Measurements from ENCODE around the gene LRRC14B.
"Not testable (repeated sequence)": the region's sequence is repeated elsewhere in the genome, so short reads cannot be mapped to it uniquely, and the experiment has no call there.

The LRRC14B gene

GRCh38 chr5:160921-161802 lies 30.1 kb upstream of the LRRC14B start:
- DNase-seq: no peak

- DNase-seq: no peak
These were observed 29.5 kb upstream of the LRRC14B start for GRCh38 chr5:161803-162110.

GRCh38 chr5:162190-162564 lies 29.1 kb upstream of the LRRC14B start:
- DNase-seq: no peak

GRCh38 chr5:162565-163337 lies 28.5 kb upstream of the LRRC14B start:
- no peak for DNase-seq

- DNase-seq: no peak
These were observed 28.0 kb upstream of the LRRC14B start for GRCh38 chr5:163338-163620.

- no peak for DNase-seq
These were observed 27.5 kb upstream of the LRRC14B start for GRCh38 chr5:163841-164240.

GRCh38 chr5:164244-164643 lies 27.1 kb upstream of the LRRC14B start:
- no peak for DNase-seq

- not testable (repeated sequence) for DNase-seq
These were observed 26.5 kb upstream of the LRRC14B start for GRCh38 chr5:164783-165182.

GRCh38 chr5:166441-167372 lies 24.6 kb upstream of the LRRC14B start:
- DNase-seq: no peak

- no peak for DNase-seq
These were observed 23.8 kb upstream of the LRRC14B start for GRCh38 chr5:167511-167910.

GRCh38 chr5:167982-168660 lies 23.2 kb upstream of the LRRC14B start:
- peak; percentile 95 for DNase-seq

GRCh38 chr5:169071-169727 lies 22.1 kb upstream of the LRRC14B start:
- DNase-seq: peak; percentile 11

GRCh38 chr5:169728-170094 lies 21.6 kb upstream of the LRRC14B start:
- DNase-seq: no peak

- no peak for DNase-seq
These were observed 20.1 kb upstream of the LRRC14B start for GRCh38 chr5:170971-171800.

- no peak for DNase-seq
These were observed 19.4 kb upstream of the LRRC14B start for GRCh38 chr5:171801-172331.

GRCh38 chr5:172421-172820 lies 18.9 kb upstream of the LRRC14B start:
- no peak for DNase-seq

GRCh38 chr5:172841-173251 lies 18.4 kb upstream of the LRRC14B start:
- DNase-seq: no peak

- DNase-seq: no peak
These were observed 17.7 kb upstream of the LRRC14B start for GRCh38 chr5:173392-174290.

GRCh38 chr5:174291-174600 lies 17.0 kb upstream of the LRRC14B start:
- DNase-seq: no peak

- DNase-seq: no peak
These were observed 16.3 kb upstream of the LRRC14B start for GRCh38 chr5:174876-175465.

Measured in fibroblast of skin of right biceps (primary cell).